ENCODE data around the gene HS3ST4.

Gene HS3ST4

GRCh38 chr16:25828510-25828909 is 136.8 kb downstream of the HS3ST4 start:
- DNase-seq, result no peak

GRCh38 chr16:25832291-25832690 is 140.5 kb downstream of the HS3ST4 start:
- DNase-seq, result no peak

GRCh38 chr16:25834101-25834500 is 142.3 kb downstream of the HS3ST4 start:
- DNase-seq, result no peak

GRCh38 chr16:25835126-25835525 is 143.4 kb downstream of the HS3ST4 start:
- no peak for DNase-seq

- peak in 1 of 4 experiments; percentile 1 for DNase-seq
Observed at GRCh38 chr16:25838724-25839186, 147.0 kb downstream of the HS3ST4 start.

- DNase-seq, result no peak
Observed at GRCh38 chr16:25841761-25842160, 150.0 kb downstream of the HS3ST4 start.

GRCh38 chr16:25845901-25846300 is 154.1 kb downstream of the HS3ST4 start:
- no peak for DNase-seq

GRCh38 chr16:25854141-25854540 is 162.4 kb downstream of the HS3ST4 start:
- no peak for DNase-seq

- no peak for DNase-seq
Observed at GRCh38 chr16:25855063-25855462, 163.3 kb downstream of the HS3ST4 start.

GRCh38 chr16:25855818-25856217 is 164.1 kb downstream of the HS3ST4 start:
- DNase-seq, result no peak

- DNase-seq, result no peak
Observed at GRCh38 chr16:25859645-25860044, 167.9 kb downstream of the HS3ST4 start.

- DNase-seq, result no peak
Observed at GRCh38 chr16:25867041-25867440, 175.3 kb downstream of the HS3ST4 start.

GRCh38 chr16:25868106-25868505 is 176.3 kb downstream of the HS3ST4 start:
- no peak for DNase-seq

GRCh38 chr16:25868706-25869370 is 177.1 kb downstream of the HS3ST4 start:
- DNase-seq, result no peak

GRCh38 chr16:25872369-25873070 is 180.8 kb downstream of the HS3ST4 start:
- no peak for DNase-seq

GRCh38 chr16:25874196-25874595 is 182.4 kb downstream of the HS3ST4 start:
- DNase-seq, result no peak

GRCh38 chr16:25875956-25876598 is 184.3 kb downstream of the HS3ST4 start:
- DNase-seq, result no peak

GRCh38 chr16:25877103-25877502 is 185.3 kb downstream of the HS3ST4 start:
- DNase-seq, result no peak

GRCh38 chr16:25886598-25886997 is 194.8 kb downstream of the HS3ST4 start:
- no peak for DNase-seq

GRCh38 chr16:25888868-25889267 is 197.1 kb downstream of the HS3ST4 start:
- DNase-seq, result no peak

GRCh38 chr16:25893332-25893731 is 201.6 kb downstream of the HS3ST4 start:
- no peak for DNase-seq

GRCh38 chr16:25894093-25894492 is 202.3 kb downstream of the HS3ST4 start:
- DNase-seq, result no peak

GRCh38 chr16:25895380-25895779 is 203.6 kb downstream of the HS3ST4 start:
- DNase-seq, result no peak

GRCh38 chr16:25896411-25896810 is 204.7 kb downstream of the HS3ST4 start:
- no peak for DNase-seq

Data from activated CD4-positive, CD25-positive, alpha-beta regulatory T cell (primary cell).